C4-2B (cell line): ENCODE data around the gene KRT3.
"Not testable (repeated sequence)": the region's sequence is repeated elsewhere in the genome, so short reads cannot be mapped to it uniquely, and the experiment has no call there.

Source experiments
- H3K27ac ChIP-seq: fragments of 450-650 bp; 2 replicates; pipeline ENCODE4 v1.5.1; 2017
- CTCF ChIP-seq: fragments of 450-650 bp; conservative IDR thresholded peaks from 2 replicates; pipeline ENCODE4 v1.5.1; 2017; ENCODE audit warnings: mild to moderate bottlenecking
- ZFX ChIP-seq: fragments of 450-650 bp; IDR thresholded peaks from 2 replicates; pipeline ENCODE4 v1.6.1; 2017

The KRT3 gene

GRCh38 chr12:52766351-52767019 is 29.4 kb downstream of the KRT3 start:
- H3K27ac ChIP-seq = no peak overlapping the region
- TF ChIP-seq CTCF (no peak), ZFX (no peak)

GRCh38 chr12:52765702-52766101 is 30.2 kb downstream of the KRT3 start:
- TF ChIP-seq CTCF (no peak), ZFX (no peak)
- no peak overlapping the region for H3K27ac ChIP-seq

GRCh38 chr12:52763991-52764390 is 31.9 kb downstream of the KRT3 start:
- TF ChIP-seq CTCF (no peak), ZFX (no peak)
- H3K27ac ChIP-seq = no peak overlapping the region

GRCh38 chr12:52763036-52763659 is 32.8 kb downstream of the KRT3 start:
- no peak for TF ChIP-seq ZFX
- no peak for TF ChIP-seq CTCF
- H3K27ac ChIP-seq = no peak overlapping the region

GRCh38 chr12:52761802-52762201 is 34.1 kb downstream of the KRT3 start:
- no peak for TF ChIP-seq ZFX
- TF ChIP-seq CTCF = no peak

GRCh38 chr12:52761218-52761617 is 34.7 kb downstream of the KRT3 start:
- H3K27ac ChIP-seq = not testable (repeated sequence)

More at GRCh38 chr12:52761802-52762201, 34.1 kb downstream of the KRT3 start:
- H3K27ac ChIP-seq = no peak overlapping the region

GRCh38 chr12:52760623-52761022 is 35.3 kb downstream of the KRT3 start:
- no peak for TF ChIP-seq CTCF
- TF ChIP-seq ZFX = no peak
- no peak overlapping the region for H3K27ac ChIP-seq

- TF ChIP-seq ZFX (no peak), CTCF (no peak)
- H3K27ac ChIP-seq = no peak overlapping the region
Observed at GRCh38 chr12:52759695-52760094, 36.2 kb downstream of the KRT3 start.
